Spleen (tissue), 11 donors: ENCODE results near the gene RFFL. TPM values are rescaled to one million over a fixed set of nuclear protein-coding genes. Genes with fewer than 3 reads are reported as not detected.

Source experiments
- DNase-seq: peaks from one replicate; pipeline ENCODE4 v3.0.0-alpha.2; 2020
- H3K27ac ChIP-seq, 8 donors: fragments of 200-600 bp; sonication (generic) in 7 of 8; 1 replicate in 4 of 8; 2 replicates in 4 of 8; pipeline versions ENCODE4 v1.5.0 to v1.8.0; 2016 to 2021; ENCODE audit warnings: inconsistent platforms in 4 of 8, mild to moderate bottlenecking in 4 of 8, moderate library complexity in 1 of 8
- H3K27me3 ChIP-seq, 7 donors: fragments of 200-600 bp; sonication (generic) in 6 of 7; replicated peaks in 1 of 7; 1 replicate in 4 of 7; 2 replicates in 3 of 7; pipeline versions ENCODE4 v1.5.0 to v1.8.0; 2016 to 2021; ENCODE audit warnings: inconsistent platforms in 3 of 7, mild to moderate bottlenecking in 1 of 7
- H3K36me3 ChIP-seq, 6 donors: fragments of 200-600 bp; sonication (generic) in 5 of 6; 1 replicate in 4 of 6; 2 replicates in 2 of 6; pipeline versions ENCODE4 v1.5.0 to v1.8.0; 2016 to 2021; ENCODE audit warnings: inconsistent platforms in 2 of 6
- H3K4me1 ChIP-seq, 6 donors: fragments of 200-600 bp; sonication (generic) in 5 of 6; 1 replicate in 3 of 6; 2 replicates in 3 of 6; pipeline versions ENCODE4 v1.5.0 to v1.8.0; 2016 to 2021; ENCODE audit warnings: inconsistent platforms in 3 of 6
- H3K4me3 ChIP-seq, 8 donors: fragments of 200-600 bp; sonication (generic) in 7 of 8; 1 replicate in 4 of 8; 2 replicates in 4 of 8; pipeline versions ENCODE4 v1.5.0 to v1.8.0; 2016 to 2021; ENCODE audit warnings: inconsistent platforms in 4 of 8, mild to moderate bottlenecking in 4 of 8, moderate library complexity in 2 of 8
- H3K9me3 ChIP-seq, 8 donors: fragments of 200-600 bp; sonication (generic) in 7 of 8; 1 replicate in 4 of 8; 2 replicates in 4 of 8; pipeline versions ENCODE4 v1.5.0 to v1.8.0; 2016 to 2021; ENCODE audit warnings: inconsistent platforms in 4 of 8
- POLR2A ChIP-seq, 3 donors: fragments of 450-650 bp; IDR thresholded peaks; one replicate each; pipeline ENCODE4 v1.5.1; 2017; ENCODE audit warnings: antibody characterized with exemption in 3 of 3, mild to moderate bottlenecking in 1 of 3
- POLR2AphosphoS5 ChIP-seq, 3 donors: sonication (generic); formaldehyde crosslinking; IDR thresholded peaks; one replicate each; pipeline ENCODE4 v1.5.1; 2017; ENCODE audit warnings: antibody characterized with exemption in 3 of 3
- WGBS, 5 donors: extraction: QIAGEN DNeasy Blood & Tissue Kit in 3 of 5; methylation state at CpG; one replicate each; pipeline versions ENCODE4 v1.1.5 to v1.1.7; 2013 to 2018; 5-methylcytosine and 5-hydroxymethylcytosine counted together
- intact Hi-C: fragments of 100-400 bp; cut with DNase I; formaldehyde crosslinking; loops from one replicate; pipeline ENCODE4 v1.15.0; 2023; ENCODE audit warnings: low total_unique reads
- polyA plus RNA-seq, 3 donors: library from polyadenylated mRNA; stranded (reverse); fragments of 200-250 nt; gene quantifications; one replicate each; pipeline ENCODE4 v1.2.1, GENCODE V29; 2013
- total RNA-seq, 7 donors: library from RNA; depleted of rRNA in 3 of 7; stranded (reverse); fragments of >200 nt in 3 of 7; fragmentation: NEBNext Ultra II Directional in 4 of 7; extraction: Animal tissue kit (Norgen Biotek cat#: 25700) in 4 of 7; gene quantifications; one replicate each; pipeline versions ENCODE4 v1.1.0 to v1.2.1, GENCODE V29; 2016 to 2021
- TF ChIP-seq, protein P1 (sequence below), 11 experiments: fragments of 200-600 bp in 7 of 11; fragments of 450-650 bp in 4 of 11; sonication (generic) in 4 of 11; IDR thresholded peaks in 8 of 11; conservative IDR thresholded peaks in 3 of 11; 1 replicate in 7 of 11; 2 replicates in 4 of 11; pipeline versions ENCODE4 v1.4.0 to v1.8.0; 2016 to 2021; ENCODE audit warnings: antibody characterized with exemption in 11 of 11, inconsistent platforms in 4 of 11, mild to moderate bottlenecking in 1 of 11
- donor health status: healthy with polysubstance abuse.
- donor health status: DM: no; HTN: no; CAD: no; lungs with moderate emphysema.
- donor health status: DM: no; HTN: no; CAD: no.
- donor health status: Bipolar disorder and iron deficiency.
- donor health status: healthy.
- donor health status: DM: no; HTN: no; CAD: no.
- donor health status: DM: yes; HTN: yes; CAD: no.

Gene RFFL
- total and polyA plus RNA-seq, 10 donors = 5.7 to 39.7 (median 32.6) TPM

DNA sequence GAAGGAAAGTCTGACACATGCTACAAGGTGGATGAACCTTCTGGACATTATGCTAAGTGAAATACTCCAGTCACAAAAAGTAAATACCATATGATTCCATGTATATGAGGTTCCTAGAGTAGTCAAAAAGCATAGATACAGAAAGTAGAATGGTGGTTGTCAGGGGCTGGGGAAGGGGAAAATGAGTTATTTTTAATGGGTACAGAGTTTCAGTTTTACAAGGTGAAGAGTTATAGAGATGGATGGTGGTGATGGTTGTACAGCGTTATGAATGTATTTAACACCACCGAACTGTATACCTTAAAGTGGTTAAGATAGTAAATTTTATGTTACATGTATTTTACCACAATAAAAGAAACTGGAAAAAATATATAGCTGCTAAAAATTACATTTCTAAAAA, 38.2 kb upstream of the RFFL start:
- TF ChIP-seq, protein P1, sequence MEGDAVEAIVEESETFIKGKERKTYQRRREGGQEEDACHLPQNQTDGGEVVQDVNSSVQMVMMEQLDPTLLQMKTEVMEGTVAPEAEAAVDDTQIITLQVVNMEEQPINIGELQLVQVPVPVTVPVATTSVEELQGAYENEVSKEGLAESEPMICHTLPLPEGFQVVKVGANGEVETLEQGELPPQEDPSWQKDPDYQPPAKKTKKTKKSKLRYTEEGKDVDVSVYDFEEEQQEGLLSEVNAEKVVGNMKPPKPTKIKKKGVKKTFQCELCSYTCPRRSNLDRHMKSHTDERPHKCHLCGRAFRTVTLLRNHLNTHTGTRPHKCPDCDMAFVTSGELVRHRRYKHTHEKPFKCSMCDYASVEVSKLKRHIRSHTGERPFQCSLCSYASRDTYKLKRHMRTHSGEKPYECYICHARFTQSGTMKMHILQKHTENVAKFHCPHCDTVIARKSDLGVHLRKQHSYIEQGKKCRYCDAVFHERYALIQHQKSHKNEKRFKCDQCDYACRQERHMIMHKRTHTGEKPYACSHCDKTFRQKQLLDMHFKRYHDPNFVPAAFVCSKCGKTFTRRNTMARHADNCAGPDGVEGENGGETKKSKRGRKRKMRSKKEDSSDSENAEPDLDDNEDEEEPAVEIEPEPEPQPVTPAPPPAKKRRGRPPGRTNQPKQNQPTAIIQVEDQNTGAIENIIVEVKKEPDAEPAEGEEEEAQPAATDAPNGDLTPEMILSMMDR (IDR thresholded peaks at IDR 0.05 in 8 of 11, conservative IDR thresholded peaks at IDR 0.05 in 3 of 11) = no peak
- TF ChIP-seq POLR2A (IDR thresholded peaks at IDR 0.05) (no peak), POLR2AphosphoS5 (IDR thresholded peaks at IDR 0.05) (no peak)
- intact Hi-C loops = no loop called here
- WGBS, 5 donors = 80 to 85% (median 84%) methylated on average over 2 of the region's 2 CpGs

GRCh38 chr17:35101036-35101435, 37.5 kb upstream of the RFFL start:
- Histone ChIP-seq H3K36me3 (peaks cover 0 to 86% (median 51%) of the 10 kb centered on the region in 6 donors), H3K9me3 (peaks cover 0 to 2% (median 0%) of the 10 kb centered on the region in 8 donors), H3K4me1 (peaks cover 0 to 18% (median 0%) of the 10 kb centered on the region in 6 donors), H3K27ac (peak overlapping the region in 4 of 8 donors; percentile 5 to 36 (median 28)), H3K4me3 (no peak overlapping the region), H3K27me3 (no peaks in the 10 kb centered on the region)
- WGBS, 5 donors = 86 to 96% (median 94%) methylated on average over 13 to 14 of the region's 14 CpGs
- DNase-seq = no peak
- intact Hi-C loops = no loop called here
- no peak for TF ChIP-seq POLR2A (IDR thresholded peaks at IDR 0.05)

More for the DNA sequence above, 38.2 kb upstream of the RFFL start:
- Histone ChIP-seq H3K36me3 (peaks cover 0 to 92% (median 57%) of the 10 kb centered on the region in 6 donors), H3K27ac (no peak overlapping the region), H3K4me1 (peaks cover 0 to 18% (median 0%) of the 10 kb centered on the region in 6 donors), H3K27me3 (no peaks in the 10 kb centered on the region), H3K9me3 (peaks cover 0 to 6% (median 0%) of the 10 kb centered on the region in 8 donors), H3K4me3 (no peak overlapping the region)
- DNase-seq = no peak

GRCh38 chr17:35099908-35100307, 36.4 kb upstream of the RFFL start:
- DNase-seq = no peak
- intact Hi-C loops = no loop called here
- Histone ChIP-seq H3K4me3 (no peak overlapping the region), H3K27ac (peak overlapping the region in 1 of 8 donors; percentile 26), H3K4me1 (peaks cover 0 to 18% (median 0%) of the 10 kb centered on the region in 6 donors), H3K27me3 (no peaks in the 10 kb centered on the region), H3K9me3 (no peaks in the 10 kb centered on the region), H3K36me3 (peaks cover 0 to 74% (median 42%) of the 10 kb centered on the region in 6 donors)
- TF ChIP-seq, protein P1 (IDR thresholded peaks at IDR 0.05 in 8 of 11, conservative IDR thresholded peaks at IDR 0.05 in 3 of 11) = no peak
- TF ChIP-seq POLR2A (IDR thresholded peaks at IDR 0.05) (no peak), POLR2AphosphoS5 (IDR thresholded peaks at IDR 0.05) (no peak)
- WGBS, 5 donors = 64 to 87% (median 72%) methylated on average over 3 of the region's 3 CpGs

- Histone ChIP-seq H3K4me3 (no peak overlapping the region), H3K4me1 (peaks cover 0 to 18% (median 0%) of the 10 kb centered on the region in 6 donors), H3K36me3 (peaks cover 0 to 53% (median 29%) of the 10 kb centered on the region in 6 donors), H3K27me3 (no peaks in the 10 kb centered on the region), H3K9me3 (no peaks in the 10 kb centered on the region), H3K27ac (no peak overlapping the region)
- TF ChIP-seq, protein P1 (IDR thresholded peaks at IDR 0.05 in 8 of 11, conservative IDR thresholded peaks at IDR 0.05 in 3 of 11) = no peak
- no peak for TF ChIP-seq POLR2A (IDR thresholded peaks at IDR 0.05)
- no peak for DNase-seq
- intact Hi-C loops = no loop called here
- 83 to 96% (median 90%) methylated on average over 2 of the region's 2 CpGs for WGBS, 5 donors
Observed at GRCh38 chr17:35097776-35098175, 34.3 kb upstream of the RFFL start.
